Fibroblast of skin of abdomen (primary cell): ENCODE measurements around the gene C2CD4C.
"Not testable (repeated sequence)": the region's sequence is repeated elsewhere in the genome, so short reads cannot be mapped to it uniquely, and the experiment has no call there.

Experiments
- DNase-seq: peaks from one replicate; pipeline ENCODE4 v3.0.0-alpha.2; 2013

The C2CD4C gene

GRCh38 chr19:364496-365287 lies 44.3 kb downstream of the C2CD4C start:
- DNase-seq = no peak

DNA sequence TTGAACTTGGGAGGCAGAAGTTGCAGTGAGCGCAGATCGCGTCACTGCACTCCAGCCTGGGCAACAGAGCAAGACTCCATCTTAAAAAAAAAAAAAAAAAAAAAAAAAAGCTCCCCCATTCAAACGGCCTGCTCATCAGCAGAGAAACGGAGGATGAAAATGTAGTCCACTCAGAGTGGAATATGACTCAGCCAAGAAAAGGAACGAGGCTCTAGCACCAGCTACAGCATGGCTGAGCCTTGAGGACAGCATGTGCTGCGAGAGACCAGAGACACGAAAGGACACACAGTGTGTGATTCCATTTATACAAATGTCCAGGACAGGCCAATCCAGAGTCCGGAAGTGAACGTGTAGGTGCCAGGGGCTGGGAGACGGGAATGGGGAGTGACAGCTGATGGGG lies 46.3 kb downstream of the C2CD4C start:
- DNase-seq = no peak

DNA sequence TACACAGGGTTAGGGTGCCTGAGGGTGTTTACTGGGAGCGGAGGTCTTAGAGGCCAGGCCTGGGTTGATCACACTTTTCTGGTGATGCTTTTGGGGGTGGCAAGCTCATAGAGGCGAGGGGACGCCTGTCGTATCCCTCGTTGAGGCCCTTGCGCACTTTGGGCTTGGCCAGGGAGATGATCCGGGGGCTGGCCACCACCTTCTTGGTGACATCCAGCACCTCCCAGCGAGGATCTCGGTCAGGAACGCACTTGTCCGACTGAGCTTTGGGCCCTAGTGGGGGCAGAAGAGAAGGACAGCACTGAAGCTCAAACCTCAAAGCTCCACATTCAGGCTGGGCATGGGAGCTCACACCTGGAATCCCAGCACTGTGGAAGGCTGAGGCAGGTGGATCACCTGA lies 46.8 kb downstream of the C2CD4C start:
- no peak for DNase-seq

DNA sequence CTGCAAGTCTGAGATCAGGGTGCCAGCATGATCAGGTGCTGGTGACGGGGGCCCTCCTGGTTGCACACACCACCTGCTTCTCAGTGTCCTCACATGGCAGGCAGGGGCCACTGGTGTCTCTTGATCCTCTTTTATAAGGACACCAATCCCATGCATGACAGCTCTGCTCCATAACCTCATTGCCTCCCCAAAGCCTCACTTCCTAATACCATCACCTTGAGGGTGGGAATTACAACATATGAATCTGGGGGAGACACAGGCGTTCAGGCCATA lies 49.4 kb downstream of the C2CD4C start:
- DNase-seq = no peak

DNA sequence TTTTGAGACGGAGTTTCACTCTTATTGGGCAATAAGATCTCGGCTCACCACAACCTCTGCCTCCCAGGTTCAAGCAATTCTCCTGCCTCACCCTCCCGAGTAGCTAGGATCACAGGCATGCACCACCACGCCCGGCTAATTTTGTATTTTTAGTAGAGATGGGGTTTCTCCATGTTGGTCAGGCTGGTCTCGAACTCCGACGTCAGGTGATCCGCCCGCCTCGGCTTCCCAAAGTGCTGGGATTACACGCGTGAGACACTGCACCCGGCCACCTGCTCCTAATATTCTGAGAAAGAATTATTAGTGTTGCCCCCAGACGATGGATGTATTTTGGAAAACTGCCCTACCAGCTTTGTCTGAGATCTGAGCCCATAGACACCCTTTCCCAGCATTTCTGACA lies 53.4 kb downstream of the C2CD4C start:
- not testable (repeated sequence) for DNase-seq
